ENCODE measurements around the gene LTO1. TPM values are rescaled to one million over a fixed set of nuclear protein-coding genes. Genes with fewer than 3 reads are reported as not detected.
A peak's percentile ranks its signal among the peaks of the same experiment; 100 is the strongest.

The LTO1 gene
- total and polyA plus RNA-seq, 2 of the 13 experiments (the other 11 are each of a cell fraction or from before 2014, with no cell fraction given) = 11.8 to 15.0 TPM

GRCh38 chr11:69654660-69655478 lies 20.3 kb downstream of the LTO1 start (continued):
- TF ChIP-seq YY1 (IDR thresholded peaks at IDR 0.05; ENCODE audit: insufficient read depth, insufficient replicate concordance, low read depth, low read length) (peak; percentile 34), EHMT2 (IDR thresholded peaks at IDR 0.05; ENCODE audit: borderline replicate concordance, low read depth, low read length) (no peak), ZNF350 (CRISPR knock-in tag; IDR thresholded peaks at IDR 0.05; ENCODE audit: borderline replicate concordance, low read depth) (peak; percentile 94), SOX13 (IDR thresholded peaks at IDR 0.05) (peak; percentile 7; the same call in 1 of the 2 replicates), SOX13 (CRISPR knock-in tag; conservative IDR thresholded peaks at IDR 0.05 in 1 of 2, IDR thresholded peaks at IDR 0.05 in 1 of 2) (peak in 1 of 2 experiments; percentile 81; a peak in 2 of 4 replicates), IRF2 (CRISPR knock-in tag; IDR thresholded peaks at IDR 0.05) (peak; percentile 70; the same call in 1 of the 2 replicates), HNF4G (IDR thresholded peaks at IDR 0.05; ENCODE audit: borderline replicate concordance, low read depth, low read length) (peak; percentile 56; the same call in 1 of the 2 replicates), HNF4G (CRISPR knock-in tag; IDR thresholded peaks at IDR 0.05; ENCODE audit: borderline replicate concordance, low read depth) (peak; percentile 40; the same call in 1 of the 2 replicates), KLF12 (CRISPR knock-in tag; IDR thresholded peaks at IDR 0.05; ENCODE audit: borderline replicate concordance) (0 out of 2 replicates have a peak, but pooled peaks have one; percentile 40), ZBTB42 (CRISPR knock-in tag; IDR thresholded peaks at IDR 0.05) (no peak), ZNF431 (CRISPR knock-in tag; IDR thresholded peaks at IDR 0.05; ENCODE audit: borderline replicate concordance, low read depth) (peak; percentile 31; the same call in 1 of the 2 replicates), ZFP62 (CRISPR knock-in tag; IDR thresholded peaks at IDR 0.05) (no peak), MTF1 (CRISPR knock-in tag; IDR thresholded peaks at IDR 0.05) (no peak), ZNF441 (CRISPR knock-in tag; IDR thresholded peaks at IDR 0.05; ENCODE audit: borderline replicate concordance) (no peak; the same call in 1 of the 2 replicates), KLF15 (CRISPR knock-in tag; IDR thresholded peaks at IDR 0.05; ENCODE audit: borderline replicate concordance) (no peak), ZNF546 (CRISPR knock-in tag; conservative IDR thresholded peaks at IDR 0.05) (no peak; the same call in 1 of the 2 replicates), CBX2 (IDR thresholded peaks at IDR 0.05; ENCODE audit: low read depth, low read length) (no peak), CBX2 (CRISPR knock-in tag; IDR thresholded peaks at IDR 0.05; ENCODE audit: low read depth) (no peak), ZNF788 (CRISPR knock-in tag; IDR thresholded peaks at IDR 0.05; ENCODE audit: borderline replicate concordance) (no peak; the same call in none of the 2 replicates), REL (CRISPR knock-in tag; conservative IDR thresholded peaks at IDR 0.05) (no peak), MIXL1 (CRISPR knock-in tag; IDR thresholded peaks at IDR 0.05) (peak; percentile 70), TSC22D2 (CRISPR knock-in tag; IDR thresholded peaks at IDR 0.05; ENCODE audit: borderline replicate concordance) (peak; percentile 69; the same call in 1 of the 2 replicates), ZBTB37 (CRISPR knock-in tag; IDR thresholded peaks at IDR 0.05) (peak; percentile 99), JUN (CRISPR knock-in tag; IDR thresholded peaks at IDR 0.05) (peak; percentile 63; the same call in 1 of the 2 replicates), KDM6A (CRISPR knock-in tag; IDR thresholded peaks at IDR 0.05; ENCODE audit: low read depth) (peak; percentile 41; the same call in 1 of the 2 replicates)
- TF ChIP-seq, protein P1, sequence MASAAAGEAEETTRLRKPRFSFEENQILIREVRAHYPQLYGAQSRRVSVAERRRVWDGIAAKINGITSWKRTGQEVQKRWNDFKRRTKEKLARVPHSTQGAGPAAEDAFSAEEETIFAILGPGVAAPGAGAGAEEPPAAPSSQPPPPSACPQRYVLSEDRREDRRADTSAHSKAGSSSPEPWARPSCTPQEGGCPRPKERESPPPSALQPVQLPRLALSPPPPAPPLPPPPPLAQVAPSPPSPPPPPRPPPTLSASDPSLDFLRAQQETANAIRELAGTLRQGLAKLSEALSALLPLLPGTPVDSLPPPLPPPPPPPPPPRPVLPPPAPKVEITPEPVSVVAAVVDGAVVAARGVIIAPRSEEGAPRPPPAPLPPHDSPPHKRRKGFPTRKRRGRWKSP (CRISPR knock-in tag; IDR thresholded peaks at IDR 0.05) = peak; percentile 91
- TF ChIP-seq, protein P2, sequence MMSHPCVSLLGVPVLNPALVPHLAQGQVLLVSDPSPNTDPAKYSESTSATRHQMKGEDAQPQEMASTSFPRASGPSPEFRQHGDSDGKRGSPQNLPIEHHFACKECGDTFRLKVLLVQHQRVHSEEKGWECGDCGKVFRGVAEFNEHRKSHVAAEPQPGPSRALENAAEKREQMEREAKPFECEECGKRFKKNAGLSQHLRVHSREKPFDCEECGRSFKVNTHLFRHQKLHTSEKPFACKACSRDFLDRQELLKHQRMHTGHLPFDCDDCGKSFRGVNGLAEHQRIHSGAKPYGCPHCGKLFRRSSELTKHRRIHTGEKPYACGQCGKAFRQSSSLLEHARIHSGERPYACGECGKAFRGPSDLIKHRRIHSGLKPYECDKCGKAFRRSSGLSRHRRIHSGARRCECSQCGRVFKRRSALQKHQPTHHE (CRISPR knock-in tag; IDR thresholded peaks at IDR 0.05; ENCODE audit: borderline replicate concordance) = no peak

All from HepG2 (cell line).